Parathyroid adenoma (tissue), 2 donors: ENCODE measurements around the gene FBN3.

ENCODE experiments used
- H2AFZ ChIP-seq: fragments of 300-600 bp; sonication (generic); one replicate; pipeline ENCODE4 v1.7.0; 2017; ENCODE audit warnings: antibody characterized with exemption, mild to moderate bottlenecking
- H3K27ac ChIP-seq: fragments of 300-600 bp; sonication (generic); one replicate; pipeline ENCODE4 v1.7.0; 2017
- H3K27me3 ChIP-seq: fragments of 300-600 bp; sonication (generic); one replicate; pipeline ENCODE4 v1.7.0; 2017; ENCODE audit warnings: low read length; ENCODE audit not compliant: control insufficient read depth, insufficient read depth
- H3K36me3 ChIP-seq: fragments of 300-600 bp; sonication (generic); one replicate; pipeline ENCODE4 v1.7.0; 2017; ENCODE audit warnings: low read length; ENCODE audit not compliant: control insufficient read depth, insufficient read depth
- H3K4me1 ChIP-seq: fragments of 300-600 bp; sonication (generic); one replicate; pipeline ENCODE4 v1.7.0; 2017; ENCODE audit warnings: control low read depth
- H3K4me2 ChIP-seq: fragments of 300-600 bp; sonication (generic); one replicate; pipeline ENCODE4 v1.7.0; 2017; ENCODE audit warnings: low read length
- H3K4me3 ChIP-seq: fragments of 300-600 bp; sonication (generic); one replicate; pipeline ENCODE4 v1.7.0; 2017; ENCODE audit warnings: low read depth, low read length
- H3K79me2 ChIP-seq: fragments of 300-600 bp; sonication (generic); one replicate; pipeline ENCODE4 v1.7.0; 2017; ENCODE audit warnings: control low read depth
- H3K9ac ChIP-seq: fragments of 300-600 bp; sonication (generic); one replicate; pipeline ENCODE4 v1.7.0; 2017; ENCODE audit warnings: mild to moderate bottlenecking
- H3K9me3 ChIP-seq: fragments of 300-600 bp; sonication (generic); one replicate; pipeline ENCODE4 v1.7.0; 2017; ENCODE audit warnings: low read length; ENCODE audit not compliant: control insufficient read depth
- CTCF ChIP-seq: fragments of 300-600 bp; sonication (generic); IDR thresholded peaks from one replicate; pipeline ENCODE4 v1.7.0; 2017; ENCODE audit warnings: antibody characterized with exemption, mild to moderate bottlenecking
- donor health status: primary hyperparathyroidism.

FBN3 gene

GRCh38 chr19:8086849-8087248, 62.5 kb downstream of the FBN3 start:
- Histone ChIP-seq H2AFZ (no peak overlapping the region), H3K9me3 (no peaks in the 10 kb centered on the region), H3K27ac (no peak overlapping the region), H3K4me1 (no peaks in the 10 kb centered on the region), H3K4me3 (no peak overlapping the region), H3K27me3 (no peaks in the 10 kb centered on the region), H3K36me3 (no peaks in the 10 kb centered on the region), H3K79me2 (no peaks in the 10 kb centered on the region), H3K4me2 (no peak overlapping the region), H3K9ac (no peak overlapping the region)
- no peak for TF ChIP-seq CTCF

- H3K4me1 ChIP-seq: no peaks in the 10 kb centered on the region
- no peak overlapping the region for H2AFZ ChIP-seq
- H3K27ac ChIP-seq: no peak overlapping the region
- H3K79me2 ChIP-seq: no peaks in the 10 kb centered on the region
- H3K36me3 ChIP-seq: no peaks in the 10 kb centered on the region
- no peak overlapping the region for H3K4me3 ChIP-seq
- H3K9me3 ChIP-seq: no peaks in the 10 kb centered on the region
- no peaks in the 10 kb centered on the region for H3K27me3 ChIP-seq
- no peak overlapping the region for H3K9ac ChIP-seq
- TF ChIP-seq CTCF: no peak
- H3K4me2 ChIP-seq: no peak overlapping the region
Measured at GRCh38 chr19:8085598-8086408, 63.6 kb downstream of the FBN3 start.

- Histone ChIP-seq H3K9ac (no peak overlapping the region), H3K4me2 (no peak overlapping the region), H3K27me3 (no peaks in the 10 kb centered on the region), H3K9me3 (no peaks in the 10 kb centered on the region), H2AFZ (no peak overlapping the region), H3K27ac (no peak overlapping the region), H3K36me3 (no peaks in the 10 kb centered on the region), H3K4me3 (no peak overlapping the region), H3K4me1 (no peaks in the 10 kb centered on the region), H3K79me2 (no peaks in the 10 kb centered on the region)
- no peak for TF ChIP-seq CTCF
Measured at GRCh38 chr19:8084152-8084551, 65.2 kb downstream of the FBN3 start.

GRCh38 chr19:8083141-8083540, 66.3 kb downstream of the FBN3 start:
- Histone ChIP-seq H3K9ac (no peak overlapping the region), H3K4me3 (no peak overlapping the region), H3K4me2 (no peak overlapping the region), H3K79me2 (no peaks in the 10 kb centered on the region), H3K27ac (no peak overlapping the region), H3K4me1 (no peaks in the 10 kb centered on the region), H3K9me3 (no peaks in the 10 kb centered on the region), H3K27me3 (no peaks in the 10 kb centered on the region), H2AFZ (no peak overlapping the region), H3K36me3 (no peaks in the 10 kb centered on the region)
- no peak for TF ChIP-seq CTCF
